ENCODE results near the gene CRTC1. TPM values are rescaled to one million over a fixed set of nuclear protein-coding genes. Genes with fewer than 3 reads are reported as not detected.

CRTC1 gene
- total and polyA plus RNA-seq, 10 donors = 3.1 to 15.7 (median 8.2) TPM

- DNase-seq = no peak
- Histone ChIP-seq H3K27ac (no peak overlapping the region), H3K4me1 (peaks cover 0 to 39% (median 13%) of the 10 kb centered on the region in 6 donors), H3K9me3 (no peaks in the 10 kb centered on the region), H3K4me3 (no peak overlapping the region), H3K36me3 (peaks cover 0 to 12% (median 0%) of the 10 kb centered on the region in 6 donors), H3K27me3 (replicated peaks in 1 of 7) (no peaks in the 10 kb centered on the region)
- TF ChIP-seq CTCF (IDR thresholded peaks at IDR 0.05 in 8 of 11, conservative IDR thresholded peaks at IDR 0.05 in 3 of 11) = no peak
- no peak for TF ChIP-seq POLR2AphosphoS5 (IDR thresholded peaks at IDR 0.05)
- TF ChIP-seq POLR2A (IDR thresholded peaks at IDR 0.05) = no peak
- intact Hi-C loops (cut with DNase I; ENCODE audit: low total_unique reads) = no loop called here
- 90 to 95% (median 93%) methylated on average over 3 of the region's 3 CpGs for WGBS, 5 donors
These were observed 28.4 kb downstream of the CRTC1 start for GRCh38 chr19:18711893-18712292.

- H3K4me3 ChIP-seq = no peak overlapping the region
- H3K9me3 ChIP-seq = no peaks in the 10 kb centered on the region
- no peak for DNase-seq
- no peaks in the 10 kb centered on the region for H3K27me3 ChIP-seq (replicated peaks in 1 of 7)
- peaks cover 0 to 50% (median 16%) of the 10 kb centered on the region in 6 donors for H3K4me1 ChIP-seq
- no peak for TF ChIP-seq POLR2A (IDR thresholded peaks at IDR 0.05)
- TF ChIP-seq POLR2AphosphoS5 (IDR thresholded peaks at IDR 0.05) = no peak
- TF ChIP-seq CTCF (IDR thresholded peaks at IDR 0.05 in 8 of 11, conservative IDR thresholded peaks at IDR 0.05 in 3 of 11) = no peak
- peaks cover 0 to 12% (median 0%) of the 10 kb centered on the region in 6 donors for H3K36me3 ChIP-seq
- WGBS, 5 donors = 70 to 84% (median 82%) methylated on average over 5 of the region's 5 CpGs
- intact Hi-C loops (cut with DNase I; ENCODE audit: low total_unique reads) = no loop called here
- H3K27ac ChIP-seq = no peak overlapping the region
These were observed 29.5 kb downstream of the CRTC1 start for GRCh38 chr19:18712981-18713380.

- TF ChIP-seq POLR2A (IDR thresholded peaks at IDR 0.05) (no peak), CTCF (IDR thresholded peaks at IDR 0.05 in 8 of 11, conservative IDR thresholded peaks at IDR 0.05 in 3 of 11) (no peak), POLR2AphosphoS5 (IDR thresholded peaks at IDR 0.05) (no peak)
- Histone ChIP-seq H3K4me3 (no peak overlapping the region), H3K27ac (no peak overlapping the region), H3K36me3 (peaks cover 0 to 12% (median 0%) of the 10 kb centered on the region in 6 donors), H3K4me1 (peaks cover 0 to 52% (median 16%) of the 10 kb centered on the region in 6 donors), H3K27me3 (replicated peaks in 1 of 7) (no peaks in the 10 kb centered on the region), H3K9me3 (no peaks in the 10 kb centered on the region)
- 86 to 92% (median 92%) methylated on average over 13 to 18 of the region's 18 CpGs for WGBS, 5 donors
- intact Hi-C loops (cut with DNase I; ENCODE audit: low total_unique reads) = no loop called here
- no peak for DNase-seq
These were observed 30.2 kb downstream of the CRTC1 start for GRCh38 chr19:18713550-18714117.

GRCh38 chr19:18715416-18715815 is 31.9 kb downstream of the CRTC1 start:
- no peak for DNase-seq
- H3K36me3 ChIP-seq = peaks cover 0 to 18% (median 0%) of the 10 kb centered on the region in 6 donors
- peaks cover 0 to 35% (median 9%) of the 10 kb centered on the region in 6 donors for H3K4me1 ChIP-seq
- TF ChIP-seq POLR2A (IDR thresholded peaks at IDR 0.05) (no peak), CTCF (IDR thresholded peaks at IDR 0.05 in 8 of 11, conservative IDR thresholded peaks at IDR 0.05 in 3 of 11) (no peak), POLR2AphosphoS5 (IDR thresholded peaks at IDR 0.05) (no peak)
- WGBS, 5 donors = 74 to 87% (median 83%) methylated on average over 5 of the region's 5 CpGs
- H3K9me3 ChIP-seq = no peaks in the 10 kb centered on the region
- no peak overlapping the region for H3K27ac ChIP-seq
- intact Hi-C loops (cut with DNase I; ENCODE audit: low total_unique reads) = no loop called here
- no peak overlapping the region for H3K4me3 ChIP-seq
- no peaks in the 10 kb centered on the region for H3K27me3 ChIP-seq (replicated peaks in 1 of 7)
